ENCODE measurements around the gene KRT9. TPM values are rescaled to one million over a fixed set of nuclear protein-coding genes. Genes with fewer than 3 reads are reported as not detected.

The KRT9 gene
- polyA plus RNA-seq, 3 donors, result not detected

DNA sequence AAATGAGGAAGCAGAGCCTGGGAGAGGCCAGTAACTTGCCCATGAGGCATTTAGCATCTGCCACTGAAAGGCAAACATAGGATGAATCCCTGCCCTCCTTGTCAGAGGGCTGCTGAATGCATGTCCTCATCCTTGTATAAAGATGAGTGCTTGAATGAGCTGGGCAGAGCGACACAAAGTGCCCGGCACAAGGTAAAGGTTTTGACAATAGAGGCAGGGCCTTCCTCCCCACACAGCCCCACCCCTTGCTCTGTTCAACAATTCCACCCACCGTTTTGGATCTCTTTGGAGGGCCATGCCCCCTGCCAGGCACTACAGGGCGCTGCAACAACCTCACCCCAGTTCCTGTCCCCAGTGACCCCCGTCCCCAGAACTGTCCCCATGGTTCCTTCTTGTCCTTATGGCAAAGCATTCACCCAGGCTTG, 42.4 kb downstream of the KRT9 start:
- H3K27ac Mint-ChIP-seq, result peak overlapping the region in 2 of 7 donors; percentile 18 to 24
- peaks cover 0 to 21% of the 10 kb centered on the region in 2 donors for H3K9me3 ChIP-seq (replicated peaks in 1 of 2; ENCODE audit: control insufficient read depth in 1 of 2, insufficient read depth in 1 of 2, low read length in 2 of 2)
- no peak overlapping the region for H2AFZ ChIP-seq (ENCODE audit: insufficient read depth, low read depth, low read length, poor library complexity, severe bottlenecking)
- H3K27ac ChIP-seq (ENCODE audit: low read depth in 1 of 2, low read length in 2 of 2), result no peak overlapping the region
- H3K4me3 Mint-ChIP-seq, result peak overlapping the region in 1 of 2 donors; percentile 82
- H3K4me3 ChIP-seq (replicated peaks in 1 of 3; ENCODE audit: low read depth in 2 of 3, low read length in 3 of 3), result no peak overlapping the region
- no peaks in the 10 kb centered on the region for H4K20me1 ChIP-seq (ENCODE audit: insufficient read depth, low read length)
- TF ChIP-seq, protein P1, sequence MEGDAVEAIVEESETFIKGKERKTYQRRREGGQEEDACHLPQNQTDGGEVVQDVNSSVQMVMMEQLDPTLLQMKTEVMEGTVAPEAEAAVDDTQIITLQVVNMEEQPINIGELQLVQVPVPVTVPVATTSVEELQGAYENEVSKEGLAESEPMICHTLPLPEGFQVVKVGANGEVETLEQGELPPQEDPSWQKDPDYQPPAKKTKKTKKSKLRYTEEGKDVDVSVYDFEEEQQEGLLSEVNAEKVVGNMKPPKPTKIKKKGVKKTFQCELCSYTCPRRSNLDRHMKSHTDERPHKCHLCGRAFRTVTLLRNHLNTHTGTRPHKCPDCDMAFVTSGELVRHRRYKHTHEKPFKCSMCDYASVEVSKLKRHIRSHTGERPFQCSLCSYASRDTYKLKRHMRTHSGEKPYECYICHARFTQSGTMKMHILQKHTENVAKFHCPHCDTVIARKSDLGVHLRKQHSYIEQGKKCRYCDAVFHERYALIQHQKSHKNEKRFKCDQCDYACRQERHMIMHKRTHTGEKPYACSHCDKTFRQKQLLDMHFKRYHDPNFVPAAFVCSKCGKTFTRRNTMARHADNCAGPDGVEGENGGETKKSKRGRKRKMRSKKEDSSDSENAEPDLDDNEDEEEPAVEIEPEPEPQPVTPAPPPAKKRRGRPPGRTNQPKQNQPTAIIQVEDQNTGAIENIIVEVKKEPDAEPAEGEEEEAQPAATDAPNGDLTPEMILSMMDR (IDR thresholded peaks at IDR 0.05), result no peak
- H3K27me3 ChIP-seq (ENCODE audit: control insufficient read depth in 2 of 2, insufficient read depth in 2 of 2, low read length in 2 of 2), result peaks cover 39 to 73% of the 10 kb centered on the region in 2 donors
- 78% methylated on average over 4 of the region's 5 CpGs for WGBS (ENCODE audit: insufficient coverage)
- peaks cover 2 to 3% of the 10 kb centered on the region in 2 donors for H3K36me3 Mint-ChIP-seq
- no peak overlapping the region for H3K9ac ChIP-seq (ENCODE audit: insufficient read depth, low read length, poor library complexity, severe bottlenecking)
- H3K9me3 Mint-ChIP-seq, result peaks cover 0 to 15% (median 7%) of the 10 kb centered on the region in 7 donors
- H3K79me2 ChIP-seq (ENCODE audit: insufficient read depth, low read length), result no peaks in the 10 kb centered on the region
- H3K4me2 ChIP-seq (replicated peaks; ENCODE audit: extremely low read depth, low read length, poor library complexity, severe bottlenecking), result no peak overlapping the region
- H3K4me1 ChIP-seq (ENCODE audit: control insufficient read depth in 1 of 2, insufficient read depth in 2 of 2, low read length in 2 of 2), result peaks cover 6 to 10% of the 10 kb centered on the region in 2 donors
- intact Hi-C loops (cut with micrococcal nuclease), result no loop called here
- peak in 1 of 3 donors; percentile 5 for DNase-seq
- H3K4me1 Mint-ChIP-seq, result peaks cover 15% of the 10 kb centered on the region
- H3K36me3 ChIP-seq (replicated peaks in 1 of 2; ENCODE audit: control insufficient read depth in 1 of 2, insufficient read depth in 2 of 2, low read length in 2 of 2), result no peaks in the 10 kb centered on the region
- H3K27me3 Mint-ChIP-seq (ENCODE audit: low read depth in 3 of 3), result peaks cover 56 to 86% (median 74%) of the 10 kb centered on the region in 3 donors

DNA sequence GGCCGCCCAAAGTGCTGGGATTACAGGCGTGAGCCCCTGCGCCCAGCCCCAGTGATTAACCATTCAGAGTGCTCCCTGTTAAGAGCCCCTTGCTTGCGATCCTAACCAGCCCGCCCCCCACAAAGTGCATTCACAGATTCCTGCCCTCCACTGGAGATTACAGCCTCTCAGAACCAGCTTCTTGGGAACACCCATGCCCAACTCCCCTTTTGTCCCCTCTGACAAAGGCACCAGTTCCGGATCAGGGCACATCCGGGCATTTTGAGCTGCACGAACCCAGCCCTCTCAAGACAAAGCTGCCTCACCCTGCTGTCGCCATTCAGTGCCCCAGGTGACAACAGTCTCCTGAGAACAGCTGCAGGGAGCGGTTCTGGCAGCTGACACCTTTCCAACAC, 42.9 kb downstream of the KRT9 start:
- Histone ChIP-seq H3K27ac (ENCODE audit: low read depth in 1 of 2, low read length in 2 of 2) (no peak overlapping the region), H3K79me2 (ENCODE audit: insufficient read depth, low read length) (no peaks in the 10 kb centered on the region), H3K4me2 (replicated peaks; ENCODE audit: extremely low read depth, low read length, poor library complexity, severe bottlenecking) (no peak overlapping the region), H4K20me1 (ENCODE audit: insufficient read depth, low read length) (no peaks in the 10 kb centered on the region), H3K36me3 (replicated peaks in 1 of 2; ENCODE audit: control insufficient read depth in 1 of 2, insufficient read depth in 2 of 2, low read length in 2 of 2) (no peaks in the 10 kb centered on the region), H3K27me3 (ENCODE audit: control insufficient read depth in 2 of 2, insufficient read depth in 2 of 2, low read length in 2 of 2) (peaks cover 39 to 74% of the 10 kb centered on the region in 2 donors), H3K4me1 (ENCODE audit: control insufficient read depth in 1 of 2, insufficient read depth in 2 of 2, low read length in 2 of 2) (peaks cover 6 to 10% of the 10 kb centered on the region in 2 donors), H2AFZ (ENCODE audit: insufficient read depth, low read depth, low read length, poor library complexity, severe bottlenecking) (no peak overlapping the region), H3K9ac (ENCODE audit: insufficient read depth, low read length, poor library complexity, severe bottlenecking) (no peak overlapping the region), H3K9me3 (replicated peaks in 1 of 2; ENCODE audit: control insufficient read depth in 1 of 2, insufficient read depth in 1 of 2, low read length in 2 of 2) (peaks cover 0 to 21% of the 10 kb centered on the region in 2 donors), H3K4me3 (replicated peaks in 1 of 3; ENCODE audit: low read depth in 2 of 3, low read length in 3 of 3) (no peak overlapping the region)
- DNase-seq, result no peak
- intact Hi-C loops (cut with micrococcal nuclease), result no loop called here
- TF ChIP-seq, protein P1 (IDR thresholded peaks at IDR 0.05), result no peak
- Mint-ChIP-seq H3K9me3 (peaks cover 0 to 15% (median 7%) of the 10 kb centered on the region in 7 donors), H3K4me1 (peaks cover 15% of the 10 kb centered on the region), H3K27ac (peak overlapping the region in 2 of 7 donors; percentile 42 to 60), H3K4me3 (peak overlapping the region in 1 of 2 donors; percentile 82), H3K27me3 (ENCODE audit: low read depth in 3 of 3) (peaks cover 58 to 86% (median 72%) of the 10 kb centered on the region in 3 donors), H3K36me3 (peaks cover 2 to 3% of the 10 kb centered on the region in 2 donors)
- WGBS (ENCODE audit: insufficient coverage), result 50% methylated on average over 10 of the region's 10 CpGs

All from CD14-positive monocyte (primary cell).